ENCODE results near the gene CACNA1S. TPM values are rescaled to one million over a fixed set of nuclear protein-coding genes. Genes with fewer than 3 reads are reported as not detected.

Gene CACNA1S
- total RNA-seq, 1 experiment from 2014 or later, result not detected

DNA sequence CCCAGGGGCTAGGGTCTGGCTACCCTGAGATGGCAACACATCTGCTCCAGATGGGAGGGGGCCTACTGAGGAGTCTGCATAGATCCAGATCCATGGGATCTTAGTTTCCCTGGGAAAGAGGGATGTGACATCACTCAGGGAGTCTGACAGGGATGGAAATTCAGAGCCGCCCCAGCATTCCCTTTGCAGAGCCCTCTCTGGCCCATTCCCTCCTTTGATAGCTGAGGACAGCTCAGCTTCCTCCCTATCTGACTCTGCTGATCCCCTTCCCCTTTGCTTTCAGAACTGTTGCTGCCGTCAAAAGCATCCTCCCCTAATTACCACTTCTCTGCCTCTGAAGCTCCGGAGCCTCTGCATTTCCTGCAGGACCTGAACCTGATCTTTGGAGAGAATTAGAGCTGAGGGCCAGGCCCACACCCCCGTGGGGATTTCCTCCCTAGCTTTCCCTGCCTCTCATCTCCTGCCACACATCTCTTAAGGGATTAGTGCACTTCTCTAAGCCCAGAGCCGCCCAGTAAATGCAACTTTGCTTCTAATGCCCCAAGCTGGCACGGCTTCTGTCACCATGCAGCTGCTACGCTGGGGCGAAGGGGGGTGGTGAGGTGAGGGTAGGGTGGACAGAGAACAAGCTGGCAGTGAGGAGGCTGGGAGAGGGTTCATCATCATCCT is 24.3 kb upstream of the CACNA1S start:
- no peak overlapping the region for H2AFZ ChIP-seq (ENCODE audit: low read length)
- H2AK5ac ChIP-seq (ENCODE audit: insufficient read length, low read length), result no peak overlapping the region
- no peaks in the 10 kb centered on the region for H3K79me1 ChIP-seq (ENCODE audit: insufficient read depth, low read depth, low read length, poor library complexity, severe bottlenecking)
- H3K56ac ChIP-seq (ENCODE audit: insufficient read length, low read depth, low read length), result no peak overlapping the region
- H2BK12ac ChIP-seq (ENCODE audit: insufficient read length, low read depth, low read length), result no peak overlapping the region
- Mint-ChIP-seq H3K9me3 (no peaks in the 10 kb centered on the region; a peak in 1 of 5 replicates), H3K4me3 (no peak overlapping the region), H3K36me3 (ENCODE audit: insufficient read depth in 1 of 3, low read depth in 3 of 3) (peaks cover 26 to 68% (median 61%) of the 10 kb centered on the region in 3 experiments), H3K27me3 (ENCODE audit: low read depth) (no peaks in the 10 kb centered on the region), H3K4me1 (no peaks in the 10 kb centered on the region), H3K27ac (no peak overlapping the region)
- no peak overlapping the region for H3K14ac ChIP-seq (ENCODE audit: insufficient read depth, low read length)
- no peak overlapping the region for H2BK5ac ChIP-seq (ENCODE audit: insufficient read length, low read length)
- no peak overlapping the region for H4K91ac ChIP-seq (ENCODE audit: insufficient read length, low read depth, low read length)
- no peak overlapping the region for H2BK120ac ChIP-seq (ENCODE audit: low read depth, low read length, poor library complexity, severe bottlenecking)
- H3K27ac ChIP-seq (ENCODE audit: insufficient read length, low read depth, low read length), result no peak overlapping the region
- no peaks in the 10 kb centered on the region for H3K4me1 ChIP-seq (ENCODE audit: insufficient read depth, low read length)
- no peak overlapping the region for H4K8ac ChIP-seq (replicated peaks; ENCODE audit: insufficient read length, low read depth, low read length)
- H3K9ac ChIP-seq (ENCODE audit: extremely low read depth, insufficient read length, low read length), result no peak overlapping the region
- H3K4ac ChIP-seq (ENCODE audit: low read depth, low read length), result no peak overlapping the region
- H3K9me3 ChIP-seq (ENCODE audit: control insufficient read depth, low read depth, low read length), result no peaks in the 10 kb centered on the region
- H2BK15ac ChIP-seq (ENCODE audit: low read depth, low read length), result no peak overlapping the region
- no peaks in the 10 kb centered on the region for H3K27me3 ChIP-seq (ENCODE audit: insufficient read depth, low read length)
- no peak overlapping the region for H3K4me2 ChIP-seq (ENCODE audit: insufficient read depth, insufficient read length, low read length)
- H2BK20ac ChIP-seq (ENCODE audit: low read depth, low read length, poor library complexity, severe bottlenecking), result no peak overlapping the region
- H3K23me2 ChIP-seq (ENCODE audit: insufficient read length, low read depth, low read length, poor library complexity, severe bottlenecking), result no peaks in the 10 kb centered on the region
- no peak overlapping the region for H3T11ph ChIP-seq (ENCODE audit: low read length)
- DNase-seq, result no peak
- no CpG with 5 or more reads among the region's 8 CpGs for WGBS (ENCODE audit: extremely low coverage, insufficient read length, low lambda C conversion rate)
- H3K79me2 ChIP-seq (ENCODE audit: insufficient read depth, low read length), result no peaks in the 10 kb centered on the region
- TF ChIP-seq, protein P1, sequence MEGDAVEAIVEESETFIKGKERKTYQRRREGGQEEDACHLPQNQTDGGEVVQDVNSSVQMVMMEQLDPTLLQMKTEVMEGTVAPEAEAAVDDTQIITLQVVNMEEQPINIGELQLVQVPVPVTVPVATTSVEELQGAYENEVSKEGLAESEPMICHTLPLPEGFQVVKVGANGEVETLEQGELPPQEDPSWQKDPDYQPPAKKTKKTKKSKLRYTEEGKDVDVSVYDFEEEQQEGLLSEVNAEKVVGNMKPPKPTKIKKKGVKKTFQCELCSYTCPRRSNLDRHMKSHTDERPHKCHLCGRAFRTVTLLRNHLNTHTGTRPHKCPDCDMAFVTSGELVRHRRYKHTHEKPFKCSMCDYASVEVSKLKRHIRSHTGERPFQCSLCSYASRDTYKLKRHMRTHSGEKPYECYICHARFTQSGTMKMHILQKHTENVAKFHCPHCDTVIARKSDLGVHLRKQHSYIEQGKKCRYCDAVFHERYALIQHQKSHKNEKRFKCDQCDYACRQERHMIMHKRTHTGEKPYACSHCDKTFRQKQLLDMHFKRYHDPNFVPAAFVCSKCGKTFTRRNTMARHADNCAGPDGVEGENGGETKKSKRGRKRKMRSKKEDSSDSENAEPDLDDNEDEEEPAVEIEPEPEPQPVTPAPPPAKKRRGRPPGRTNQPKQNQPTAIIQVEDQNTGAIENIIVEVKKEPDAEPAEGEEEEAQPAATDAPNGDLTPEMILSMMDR (conservative IDR thresholded peaks at IDR 0.05), result no peak
- no peak overlapping the region for H4K5ac ChIP-seq (ENCODE audit: insufficient read length, low read depth, low read length)
- H4K20me1 ChIP-seq (ENCODE audit: control insufficient read depth, insufficient read depth, insufficient read length), result no peaks in the 10 kb centered on the region
- H3K23ac ChIP-seq (ENCODE audit: insufficient read length, low read depth, low read length), result no peak overlapping the region
- no peak overlapping the region for H3K18ac ChIP-seq (ENCODE audit: insufficient read length, low read depth, low read length)

Data from H9 (cell line).